Measurements from ENCODE around the gene MACO1.

The MACO1 gene

DNA sequence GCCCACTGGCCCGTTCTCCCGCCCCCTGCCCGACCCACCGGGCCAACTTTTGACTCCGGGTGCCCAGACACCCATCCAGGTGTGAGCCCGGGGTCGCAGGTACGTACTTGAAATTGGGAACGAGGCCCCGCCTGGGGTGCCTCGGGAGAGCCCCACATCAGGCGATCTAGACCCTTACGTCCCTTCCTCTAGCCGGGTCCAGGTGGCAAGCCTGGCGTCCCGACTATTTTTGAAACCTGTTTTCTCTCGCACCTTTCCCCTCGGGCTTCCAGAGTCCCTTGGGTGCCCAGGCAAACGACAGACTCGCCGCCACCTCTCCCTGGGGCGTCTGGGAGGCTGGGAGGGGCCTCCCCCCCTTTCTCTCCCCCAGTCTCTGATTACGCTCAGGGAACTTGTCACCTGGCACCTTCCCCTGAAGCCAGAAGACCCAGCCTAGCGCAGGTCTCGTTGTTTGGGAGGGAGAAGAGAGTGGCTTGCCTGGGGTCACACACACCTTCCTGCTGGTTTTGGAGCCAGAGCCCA is 113.6 kb downstream of the MACO1 start:
- peak overlapping the region; percentile 69 for H3K4me3 ChIP-seq (replicated peaks; ENCODE audit: low read depth, low read length)
- DNase-seq (ENCODE audit: low read depth), result no peak
- TF ChIP-seq, protein P1, sequence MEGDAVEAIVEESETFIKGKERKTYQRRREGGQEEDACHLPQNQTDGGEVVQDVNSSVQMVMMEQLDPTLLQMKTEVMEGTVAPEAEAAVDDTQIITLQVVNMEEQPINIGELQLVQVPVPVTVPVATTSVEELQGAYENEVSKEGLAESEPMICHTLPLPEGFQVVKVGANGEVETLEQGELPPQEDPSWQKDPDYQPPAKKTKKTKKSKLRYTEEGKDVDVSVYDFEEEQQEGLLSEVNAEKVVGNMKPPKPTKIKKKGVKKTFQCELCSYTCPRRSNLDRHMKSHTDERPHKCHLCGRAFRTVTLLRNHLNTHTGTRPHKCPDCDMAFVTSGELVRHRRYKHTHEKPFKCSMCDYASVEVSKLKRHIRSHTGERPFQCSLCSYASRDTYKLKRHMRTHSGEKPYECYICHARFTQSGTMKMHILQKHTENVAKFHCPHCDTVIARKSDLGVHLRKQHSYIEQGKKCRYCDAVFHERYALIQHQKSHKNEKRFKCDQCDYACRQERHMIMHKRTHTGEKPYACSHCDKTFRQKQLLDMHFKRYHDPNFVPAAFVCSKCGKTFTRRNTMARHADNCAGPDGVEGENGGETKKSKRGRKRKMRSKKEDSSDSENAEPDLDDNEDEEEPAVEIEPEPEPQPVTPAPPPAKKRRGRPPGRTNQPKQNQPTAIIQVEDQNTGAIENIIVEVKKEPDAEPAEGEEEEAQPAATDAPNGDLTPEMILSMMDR (IDR thresholded peaks at IDR 0.05; ENCODE audit: low read length, missing control alignments), result no peak

DNA sequence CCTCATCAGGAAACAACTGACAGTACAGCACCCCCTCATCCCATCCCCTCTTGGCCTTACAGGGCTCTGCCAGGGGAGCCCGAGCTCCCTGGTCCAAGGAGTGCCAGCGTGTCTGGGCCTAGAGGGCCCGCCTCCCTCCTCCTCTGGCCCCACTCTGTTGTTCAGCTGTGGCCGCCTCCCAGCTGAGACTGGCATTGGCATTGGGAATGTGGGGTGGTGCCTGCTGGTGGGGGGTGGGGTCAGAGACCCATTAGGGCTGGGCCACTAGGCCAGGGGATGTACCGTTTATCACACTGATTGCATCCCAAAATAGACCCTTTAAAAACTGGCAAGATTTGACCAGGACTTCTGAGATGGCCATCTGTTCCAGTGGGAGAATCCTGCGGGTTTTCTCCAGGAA is 114.1 kb downstream of the MACO1 start:
- DNase-seq (ENCODE audit: low read depth), result no peak
- TF ChIP-seq, protein P1 (IDR thresholded peaks at IDR 0.05; ENCODE audit: low read length, missing control alignments), result no peak
- no peak overlapping the region for H3K4me3 ChIP-seq (replicated peaks; ENCODE audit: low read depth, low read length)

DNA sequence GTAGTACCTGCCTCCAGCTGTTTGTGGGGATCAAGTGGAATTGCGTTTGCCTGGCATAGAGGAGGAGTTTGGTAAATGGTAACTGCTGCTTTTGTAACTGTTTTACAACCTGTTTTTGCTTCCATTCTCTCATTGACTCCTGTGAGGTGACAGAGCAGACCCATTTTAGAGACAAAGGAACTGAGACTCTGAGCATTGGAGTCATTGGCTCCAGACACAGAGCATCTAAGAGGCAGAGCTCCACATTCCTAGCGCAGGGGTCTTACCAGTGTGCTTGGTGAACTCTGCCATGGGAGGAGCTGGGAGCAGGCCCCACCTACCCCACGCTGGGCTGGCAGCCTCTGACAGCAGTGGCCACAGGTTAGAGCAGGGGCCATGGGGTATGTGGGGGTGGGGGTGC is 115.1 kb downstream of the MACO1 start:
- no peak for DNase-seq (ENCODE audit: low read depth)
- H3K4me3 ChIP-seq (replicated peaks; ENCODE audit: low read depth, low read length), result no peak overlapping the region
- TF ChIP-seq, protein P1 (IDR thresholded peaks at IDR 0.05; ENCODE audit: low read length, missing control alignments), result no peak

DNA sequence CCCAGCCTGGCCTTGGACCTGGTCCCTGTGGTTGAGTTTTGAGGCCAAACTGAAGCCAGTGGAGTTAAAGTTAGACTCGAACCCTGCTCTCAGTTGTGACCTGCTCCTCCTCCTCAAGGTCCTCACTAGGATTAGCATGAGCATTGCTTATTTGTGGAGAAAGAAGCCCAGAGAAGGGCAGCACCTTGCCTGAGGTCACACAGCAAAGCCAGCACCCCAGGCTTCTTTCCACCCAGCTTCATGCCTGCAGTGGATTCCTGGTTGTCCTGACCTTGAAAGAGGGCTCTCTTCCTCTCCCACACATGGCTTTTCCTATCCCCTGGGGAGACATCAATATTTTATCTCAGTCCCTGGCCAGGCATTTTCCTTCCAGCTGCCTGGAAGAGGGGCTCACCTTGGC is 115.5 kb downstream of the MACO1 start:
- TF ChIP-seq, protein P1 (IDR thresholded peaks at IDR 0.05; ENCODE audit: low read length, missing control alignments), result no peak
- H3K4me3 ChIP-seq (replicated peaks; ENCODE audit: low read depth, low read length), result no peak overlapping the region
- DNase-seq (ENCODE audit: low read depth), result no peak

DNA sequence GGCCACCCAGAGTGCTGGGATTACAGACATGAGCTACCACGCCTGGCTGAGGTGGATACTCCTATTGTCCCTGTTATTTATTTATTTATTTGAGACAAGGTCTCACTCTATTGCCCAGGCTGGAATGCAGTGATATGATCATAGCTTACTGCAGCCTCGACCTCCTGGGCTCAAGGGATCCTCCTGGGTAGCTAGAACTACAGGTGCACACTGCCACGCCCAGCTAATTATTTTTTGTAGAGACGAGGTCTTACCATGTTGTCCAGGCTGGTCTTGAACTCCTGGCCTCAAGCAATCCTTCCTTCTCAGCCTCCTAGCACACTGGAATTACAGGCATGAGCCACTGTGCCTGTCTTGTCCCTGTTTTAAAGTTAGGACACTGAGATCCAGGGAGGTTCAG is 117.9 kb downstream of the MACO1 start:
- TF ChIP-seq, protein P1 (IDR thresholded peaks at IDR 0.05; ENCODE audit: low read length, missing control alignments), result no peak
- H3K4me3 ChIP-seq (replicated peaks; ENCODE audit: low read depth, low read length), result no peak overlapping the region
- DNase-seq (ENCODE audit: low read depth), result no peak

DNA sequence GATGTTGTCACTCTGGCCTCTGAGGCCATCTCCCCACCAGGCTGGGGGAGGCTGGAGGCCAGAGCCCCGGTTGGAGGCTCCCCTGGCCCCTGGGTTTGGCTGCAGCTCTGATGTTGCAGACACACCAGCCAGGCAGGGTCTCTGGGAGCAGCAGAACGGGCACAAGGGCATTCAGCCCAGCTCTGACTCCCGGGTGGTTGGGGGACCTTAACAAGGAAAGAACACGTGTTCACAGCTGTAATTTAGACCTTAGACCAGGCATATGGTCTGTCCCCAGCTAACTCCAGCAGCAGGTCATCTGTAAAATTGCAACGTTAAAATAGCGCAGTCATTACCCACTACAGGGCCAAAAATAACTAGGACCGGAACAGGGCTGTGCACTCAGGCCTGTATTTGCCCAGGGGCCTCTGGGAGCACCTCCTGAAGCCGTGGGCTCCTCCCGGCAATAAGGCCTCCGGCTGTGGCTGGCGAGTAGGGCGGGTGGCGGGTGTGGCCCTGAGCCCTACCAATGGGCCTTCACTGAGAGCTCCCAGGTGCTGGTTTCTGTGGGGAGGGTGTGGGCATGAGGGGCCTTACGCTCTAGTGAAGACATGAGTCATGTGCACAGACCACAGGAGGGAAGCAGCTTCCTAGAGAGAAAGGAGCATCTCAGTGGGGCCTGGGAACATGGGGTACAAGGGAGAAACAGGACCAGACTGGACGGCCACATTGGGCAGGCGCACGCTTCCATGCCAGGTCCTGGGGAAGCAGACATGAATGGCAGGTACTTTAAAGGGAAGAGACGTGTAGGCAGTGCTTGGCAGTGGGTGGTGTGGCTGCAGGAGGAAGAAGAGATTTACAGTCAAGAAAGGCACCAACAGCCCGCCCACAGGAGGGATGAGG is 118.8 kb downstream of the MACO1 start:
- TF ChIP-seq, protein P1 (IDR thresholded peaks at IDR 0.05; ENCODE audit: low read length, missing control alignments), result no peak
- no peak for DNase-seq (ENCODE audit: low read depth)
- H3K4me3 ChIP-seq (replicated peaks; ENCODE audit: low read depth, low read length), result no peak overlapping the region

All from fibroblast of pulmonary artery (primary cell).